GM23248 (cell line): ENCODE data around the gene GSTM1.

ENCODE experiments used
- EZH2 ChIP-seq: fragments of 200-600 bp; sonication (generic); IDR thresholded peaks from 2 replicates; pipeline ENCODE4 v1.6.1; 2018; ENCODE audit warnings: antibody characterized with exemption, mild to moderate bottlenecking; ENCODE audit not compliant: insufficient read depth, poor library complexity, severe bottlenecking
- EZH2phosphoT487 ChIP-seq: fragments of 200-600 bp; sonication (generic); IDR thresholded peaks from 2 replicates; pipeline ENCODE4 v1.6.1; 2018; ENCODE audit warnings: antibody characterized with exemption, moderate library complexity, mild to moderate bottlenecking, low read depth; ENCODE audit not compliant: insufficient read depth

- TF ChIP-seq EZH2 (no peak), EZH2phosphoT487 (no peak)
Measured at GRCh38 chr1:109642626-109643025, 45.0 kb upstream of the GSTM1 start.
